GF-D8 (cell line): ENCODE data around the gene OPRM1.
"Not testable (repeated sequence)": the region's sequence is repeated elsewhere in the genome, so short reads cannot be mapped to it uniquely, and the experiment has no call there.

Source experiments
- DNase-seq: peaks from one replicate; lab custom pipeline; 2025; lab: John Stamatoyannopoulos, UW

Gene OPRM1

DNA sequence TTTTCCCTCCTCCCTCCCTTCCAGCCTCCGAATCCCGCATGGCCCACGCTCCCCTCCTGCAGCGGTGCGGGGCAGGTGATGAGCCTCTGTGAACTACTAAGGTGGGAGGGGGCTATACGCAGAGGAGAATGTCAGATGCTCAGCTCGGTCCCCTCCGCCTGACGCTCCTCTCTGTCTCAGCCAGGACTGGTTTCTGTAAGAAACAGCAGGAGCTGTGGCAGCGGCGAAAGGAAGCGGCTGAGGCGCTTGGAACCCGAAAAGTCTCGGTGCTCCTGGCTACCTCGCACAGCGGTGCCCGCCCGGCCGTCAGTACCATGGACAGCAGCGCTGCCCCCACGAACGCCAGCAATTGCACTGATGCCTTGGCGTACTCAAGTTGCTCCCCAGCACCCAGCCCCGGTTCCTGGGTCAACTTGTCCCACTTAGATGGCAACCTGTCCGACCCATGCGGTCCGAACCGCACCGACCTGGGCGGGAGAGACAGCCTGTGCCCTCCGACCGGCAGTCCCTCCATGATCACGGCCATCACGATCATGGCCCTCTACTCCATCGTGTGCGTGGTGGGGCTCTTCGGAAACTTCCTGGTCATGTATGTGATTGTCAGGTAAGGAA is at the start of gene OPRM1:
Gene OPRM1, plus strand, starts transcription at position 10 of the 612 bp plus-strand sequence. Its CDS starts 305 bp downstream, at position 315.
- DNase-seq, result no peak

DNA sequence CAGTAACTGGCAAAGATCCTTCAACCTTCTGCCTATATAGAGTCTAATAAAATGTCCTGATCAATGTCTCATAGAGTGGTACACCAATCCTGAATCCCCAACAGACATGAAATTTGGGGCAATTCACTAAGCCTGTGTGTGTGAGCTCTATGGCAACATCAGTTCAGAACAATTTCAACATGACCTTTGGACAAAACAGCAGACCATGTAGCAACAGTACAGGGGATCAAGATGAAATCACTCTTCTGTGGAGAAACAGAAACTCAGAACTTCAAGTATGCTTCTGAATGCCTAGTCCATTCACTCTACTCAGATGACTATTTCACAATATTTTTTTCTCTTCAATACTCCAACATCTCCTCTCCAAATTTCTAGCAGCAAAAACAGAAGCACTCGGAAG is 49.1 kb upstream of the OPRM1 start:
- no peak for DNase-seq

DNA sequence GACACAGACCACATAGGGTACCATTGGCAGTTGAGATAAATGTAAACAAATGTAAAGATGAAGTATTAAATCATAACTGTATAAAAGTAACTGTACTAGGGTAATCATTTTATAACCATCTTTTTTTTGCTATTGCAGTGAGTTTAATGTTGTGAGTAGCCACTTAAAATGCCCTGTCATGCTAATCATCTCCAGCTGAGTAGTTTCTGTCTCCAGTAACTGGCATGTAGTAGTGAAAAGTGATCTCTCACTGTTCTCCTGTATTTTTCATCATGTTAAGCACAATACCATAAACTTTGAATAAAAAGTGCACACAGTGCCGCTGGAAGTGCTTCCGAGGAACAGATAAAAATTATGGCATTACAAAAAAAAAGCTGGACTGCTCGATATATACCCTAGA is 45.0 kb upstream of the OPRM1 start:
- no peak for DNase-seq

DNA sequence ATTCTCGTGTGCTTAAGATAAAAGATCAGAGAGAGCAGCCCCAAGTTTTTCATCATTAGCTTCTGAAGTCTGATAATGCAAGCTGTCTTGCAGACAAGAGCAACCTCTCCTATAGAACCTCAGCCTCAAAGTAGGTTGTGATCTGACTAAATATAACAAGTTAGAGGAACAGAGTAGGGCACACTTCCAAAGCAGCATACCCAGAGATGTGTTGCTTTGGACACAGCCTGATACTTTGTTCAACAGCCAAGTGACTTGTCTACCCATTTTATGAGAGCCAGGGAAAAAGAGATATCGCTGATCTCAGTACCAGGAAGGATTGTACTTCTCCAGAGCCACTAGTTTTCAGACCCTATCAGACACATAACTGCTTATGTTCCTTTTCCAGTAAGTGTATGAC is 44.2 kb upstream of the OPRM1 start:
- no peak for DNase-seq

DNA sequence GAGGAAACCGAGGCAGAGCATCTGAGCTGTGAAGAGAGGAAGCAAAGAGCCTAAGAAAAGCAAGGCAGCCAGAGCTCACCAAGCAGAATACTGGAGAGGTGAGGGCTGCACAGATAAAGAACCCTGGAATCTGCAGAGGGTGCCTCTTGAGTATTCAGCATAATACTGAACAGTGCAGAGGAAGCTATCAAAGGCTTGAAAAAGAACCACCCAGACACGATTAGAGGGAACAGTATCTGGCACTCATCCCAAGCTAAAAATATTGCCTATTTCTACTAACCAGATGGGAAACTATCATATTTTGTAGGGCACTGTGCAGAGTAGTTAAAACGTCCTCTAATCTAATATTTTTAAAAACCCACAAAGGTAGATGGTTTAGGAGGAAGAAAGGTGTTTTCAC is 41.8 kb upstream of the OPRM1 start:
- DNase-seq, result no peak

DNA sequence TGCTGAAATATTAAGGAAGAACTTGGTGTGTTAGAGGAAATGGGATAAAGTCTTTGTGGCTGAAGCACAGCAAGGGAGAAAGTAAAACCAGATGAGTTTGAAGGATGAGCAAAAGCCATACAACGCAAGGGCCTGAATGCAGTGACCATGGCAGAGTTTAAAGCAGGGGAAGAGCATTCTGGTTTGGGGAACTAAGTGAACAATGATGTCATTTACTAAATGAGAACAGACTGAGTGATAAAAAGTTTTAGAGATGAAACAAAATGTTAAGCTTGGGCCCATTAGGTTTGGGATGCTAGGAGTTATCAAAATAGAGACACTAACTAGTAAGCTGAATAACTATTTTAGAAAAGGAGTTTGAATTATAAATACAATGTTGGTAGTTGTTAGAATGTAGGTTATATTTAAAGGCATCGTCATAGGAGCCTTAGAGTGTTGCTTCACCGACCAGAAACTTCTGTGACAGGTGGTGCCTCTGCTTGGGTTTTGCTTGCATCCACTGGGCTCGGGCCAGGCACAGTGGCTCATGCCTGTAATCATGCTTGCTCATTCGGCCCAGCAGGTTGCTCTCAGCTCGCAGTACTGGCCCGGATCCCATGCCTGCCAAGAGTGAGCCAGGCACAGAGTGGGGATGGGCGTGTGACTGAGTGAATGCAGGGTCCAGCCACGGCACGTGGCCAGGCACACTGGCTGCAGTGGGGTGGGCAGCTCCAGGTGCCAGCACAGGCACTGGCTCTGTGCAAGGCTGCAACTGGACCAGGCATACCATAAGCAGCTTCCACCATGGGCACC is 37.4 kb upstream of the OPRM1 start:
- DNase-seq, result no peak

DNA sequence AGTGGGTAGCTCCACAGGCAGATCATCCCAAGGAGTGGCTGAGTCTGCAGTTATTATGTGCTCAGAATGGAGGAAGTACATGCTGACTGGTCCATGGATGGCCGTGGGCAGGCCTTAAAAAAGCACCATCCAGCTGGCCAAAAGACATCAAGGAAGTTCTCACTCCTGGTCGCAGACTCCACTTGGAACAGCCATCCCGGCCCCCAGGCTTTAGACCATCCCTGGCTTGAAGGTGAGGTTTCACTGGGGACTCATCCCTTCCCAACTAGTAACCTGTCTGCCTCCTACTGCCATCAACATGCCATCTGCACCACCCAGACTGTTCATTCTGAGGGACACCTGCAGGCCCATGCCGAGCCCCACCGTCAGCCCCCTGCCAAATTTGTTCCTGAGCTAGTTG is 36.1 kb upstream of the OPRM1 start:
- DNase-seq, result no peak

DNA sequence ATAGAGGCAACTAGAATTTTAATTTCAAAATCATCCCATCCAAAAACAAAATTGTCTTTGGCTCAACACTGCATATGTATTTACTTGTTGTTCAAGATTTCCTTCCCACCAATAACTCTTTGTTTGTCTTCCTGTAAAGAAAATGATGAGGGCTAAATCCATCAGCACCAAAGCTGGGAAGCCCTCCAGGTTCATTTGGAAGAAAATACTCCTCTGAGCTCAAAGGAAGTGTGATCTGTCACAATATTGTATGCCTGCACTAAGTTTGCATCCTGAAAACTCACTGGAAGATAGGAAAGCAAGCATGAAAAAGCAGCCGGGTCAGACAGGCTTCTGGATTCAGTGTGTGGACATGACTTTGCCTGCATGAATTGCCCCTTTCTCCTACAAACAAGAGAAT is 28.7 kb upstream of the OPRM1 start:
- DNase-seq, result no peak

DNA sequence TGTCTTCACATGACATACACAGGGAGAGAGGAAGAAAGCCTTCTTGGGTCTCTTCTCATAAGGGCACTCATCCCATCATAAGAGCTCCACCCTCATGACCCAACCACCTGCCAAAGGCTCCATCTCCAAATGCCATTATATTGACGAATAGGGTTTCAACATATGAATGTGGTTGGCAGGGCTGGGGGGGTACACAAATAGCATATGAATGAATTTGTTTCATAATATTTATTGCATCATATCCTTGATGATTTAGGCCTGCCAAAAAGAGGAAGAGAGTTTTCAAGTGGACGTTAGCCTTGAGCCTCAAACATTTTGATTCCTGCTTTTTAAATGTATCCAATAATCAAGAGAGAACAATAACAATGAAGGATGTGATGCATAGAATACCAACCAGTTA is 26.2 kb upstream of the OPRM1 start:
- peak; percentile 29 for DNase-seq

DNA sequence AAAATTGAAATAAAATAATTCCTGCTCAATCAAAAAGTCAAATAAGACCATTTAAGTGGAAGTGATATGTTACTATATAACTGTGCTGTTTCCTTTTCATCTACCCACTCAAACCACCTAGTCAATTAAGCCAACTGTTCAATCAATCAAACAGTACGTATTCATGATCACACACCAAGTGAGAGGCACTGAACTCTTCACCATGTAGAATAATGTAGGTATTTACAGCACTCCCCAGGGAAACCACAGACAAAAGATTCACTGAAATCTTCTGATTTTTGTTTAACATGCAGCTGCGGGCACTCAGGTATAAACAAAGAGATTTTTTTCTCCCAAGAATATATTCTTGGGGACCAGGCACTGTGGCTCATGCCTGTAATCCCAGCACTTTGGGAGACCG is 21.3 kb upstream of the OPRM1 start:
- DNase-seq, result no peak

DNA sequence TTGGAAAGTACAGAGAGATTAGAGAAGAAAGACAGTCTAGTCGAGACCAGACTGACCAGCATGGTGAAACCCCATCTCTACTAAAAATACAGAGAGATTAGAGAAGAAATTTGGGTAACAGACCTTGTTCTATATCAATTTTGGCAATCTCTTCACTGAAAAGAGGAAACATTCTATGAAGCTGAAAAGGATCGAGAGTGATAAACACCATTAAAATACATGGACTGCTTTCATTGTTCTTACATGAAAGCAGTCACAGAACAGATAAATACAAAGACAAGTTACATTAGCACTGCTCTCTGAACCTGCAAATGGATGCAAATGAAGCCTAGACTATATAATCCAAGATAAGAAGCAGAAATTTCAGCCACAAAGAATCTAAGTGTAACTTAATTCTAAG is 8.4 kb upstream of the OPRM1 start:
- no peak for DNase-seq

DNA sequence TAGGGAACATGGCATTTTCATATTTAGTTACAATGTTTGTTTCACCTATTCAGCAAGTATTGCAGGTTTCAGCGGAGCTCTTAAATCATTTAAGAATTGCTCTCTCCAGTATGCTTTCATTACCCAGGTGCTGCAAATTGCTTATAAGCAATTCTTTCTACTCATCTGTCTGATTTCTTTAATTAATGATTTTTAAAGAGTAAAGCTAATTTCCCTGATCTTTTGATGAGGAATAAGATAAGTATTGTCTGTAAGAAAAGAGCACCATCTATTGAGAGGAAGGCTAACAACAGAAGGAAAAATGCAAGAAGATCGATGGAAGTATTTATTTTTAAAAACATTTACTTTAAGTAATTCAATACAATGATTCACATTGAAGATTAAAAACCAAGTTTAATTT is 2.0 kb downstream of the OPRM1 start:
- no peak for DNase-seq

DNA sequence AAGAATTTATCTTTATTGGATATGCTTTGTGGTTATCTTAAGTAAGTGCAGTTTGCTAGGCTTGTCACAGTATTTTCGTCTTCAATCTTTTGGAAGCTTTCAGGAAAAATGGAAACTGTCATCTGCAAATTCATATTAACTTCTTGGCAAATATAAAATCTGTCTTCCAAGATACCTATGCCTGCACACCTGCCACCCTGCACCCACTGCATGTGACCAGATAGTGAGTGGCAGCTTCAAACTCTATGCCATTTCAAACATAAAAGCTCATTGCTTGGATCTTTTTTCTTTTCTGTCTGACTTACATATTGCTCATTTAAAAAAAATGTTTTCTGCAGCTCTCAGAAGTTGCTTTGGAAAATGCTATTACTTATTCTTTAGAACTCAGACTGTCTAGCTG is 14.1 kb downstream of the OPRM1 start:
- DNase-seq, result no peak

DNA sequence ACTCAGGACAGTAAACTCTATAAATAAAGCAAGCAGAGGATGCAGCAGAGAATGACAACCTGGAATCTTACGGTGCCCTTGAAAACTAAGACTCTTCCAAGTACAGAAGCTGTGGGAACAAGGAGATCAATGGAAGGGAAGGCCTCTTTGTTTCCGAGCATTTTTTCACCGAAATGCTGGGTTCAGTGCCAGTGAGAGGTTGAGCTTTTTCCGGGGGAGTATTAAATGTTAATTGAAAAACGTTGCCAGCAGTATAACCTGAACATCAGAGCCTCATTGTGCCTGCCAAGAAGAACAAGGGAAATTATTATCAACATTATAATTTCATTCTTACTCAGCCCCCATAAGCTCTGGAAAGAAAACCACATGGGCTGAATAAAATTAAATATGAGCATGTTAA is 17.5 kb downstream of the OPRM1 start:
- DNase-seq, result no peak

DNA sequence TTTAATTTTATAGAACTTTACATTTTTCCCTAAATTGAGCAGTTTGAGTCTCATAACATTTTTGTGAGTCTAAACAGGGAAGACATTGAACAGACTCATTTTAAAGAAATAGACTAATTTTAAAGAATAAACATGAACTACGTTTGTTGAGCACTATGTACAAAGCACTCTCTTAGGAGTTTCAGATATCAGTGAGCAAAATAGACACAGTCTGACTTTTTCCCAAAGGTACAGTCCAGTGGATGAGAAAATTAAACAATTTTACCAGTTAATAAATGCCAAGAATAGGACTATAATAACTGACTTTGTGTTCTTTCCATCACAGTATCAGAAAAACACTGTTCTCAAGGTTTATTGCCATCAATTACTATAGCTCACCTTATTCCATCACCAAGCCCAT is 18.1 kb downstream of the OPRM1 start:
- no peak for DNase-seq

DNA sequence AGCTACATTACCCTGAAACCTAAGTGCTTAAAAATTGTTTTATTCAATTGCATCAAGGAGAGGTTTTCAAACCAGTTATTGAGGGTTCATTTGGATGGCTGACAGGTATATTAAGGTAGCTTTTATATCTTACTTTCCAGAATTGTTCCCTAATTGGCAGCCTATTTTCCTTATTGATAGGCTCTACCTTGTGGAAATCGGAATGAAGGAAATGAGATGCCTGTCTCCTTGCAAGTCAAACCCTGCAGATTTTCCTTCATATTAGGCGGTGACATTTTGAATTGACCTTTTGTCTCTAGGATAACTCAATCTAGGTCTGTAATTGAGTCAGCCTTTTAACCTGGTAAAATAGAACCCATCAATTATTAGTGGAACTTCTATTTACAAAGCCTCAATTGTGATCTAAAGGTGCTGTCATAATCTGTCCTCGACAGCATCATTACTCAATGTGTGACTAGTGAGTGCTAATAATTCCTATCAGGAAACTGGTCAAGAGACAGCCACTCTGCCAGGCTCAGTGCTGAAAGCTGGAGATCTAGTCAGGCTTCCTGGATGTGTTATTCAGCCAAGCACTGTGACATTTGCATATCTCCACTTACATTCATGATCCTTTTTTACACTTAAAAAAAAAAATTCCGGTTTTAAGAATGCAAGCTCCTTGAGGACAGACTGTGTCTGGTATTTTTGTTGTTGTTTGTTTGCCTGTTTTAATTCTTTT is 20.1 kb downstream of the OPRM1 start:
- no peak for DNase-seq

DNA sequence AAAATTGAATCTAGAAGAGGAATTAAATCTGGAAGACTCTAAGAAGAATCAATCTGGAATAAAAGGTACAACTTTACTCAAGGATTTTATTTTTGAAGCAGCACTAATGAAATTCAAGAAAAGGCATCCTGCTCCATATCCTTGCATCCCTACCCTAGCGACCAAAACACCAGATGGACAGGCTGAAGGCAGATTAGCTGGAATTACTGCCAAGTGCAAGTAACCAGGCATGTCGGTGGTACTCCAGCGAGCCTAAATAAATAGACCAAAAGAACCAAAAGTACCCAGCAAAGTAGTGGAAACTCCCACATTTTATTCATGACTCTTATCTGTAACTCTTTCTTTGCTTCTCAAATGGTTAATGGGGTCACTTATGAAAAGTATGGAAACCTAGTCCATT is 21.0 kb downstream of the OPRM1 start:
- no peak for DNase-seq

DNA sequence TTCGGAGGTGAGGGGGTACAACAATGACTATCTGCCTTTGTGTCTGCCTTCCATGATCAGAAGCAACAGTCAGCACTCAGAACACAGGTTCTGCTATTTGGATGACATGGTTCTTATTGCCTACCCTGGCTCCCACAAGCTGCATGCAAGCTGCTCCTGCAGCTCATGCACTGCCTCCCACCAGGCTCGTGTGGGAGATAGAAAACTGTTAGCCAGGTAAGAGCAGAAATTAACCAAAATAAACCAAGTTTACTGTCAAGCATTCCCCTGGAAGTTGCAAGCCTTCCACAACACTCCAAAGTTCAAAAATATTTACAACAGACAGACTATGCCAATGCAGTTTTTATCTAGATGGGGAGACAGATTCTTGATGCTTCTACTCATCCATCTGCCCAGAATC is 31.0 kb downstream of the OPRM1 start:
- DNase-seq, result no peak

DNA sequence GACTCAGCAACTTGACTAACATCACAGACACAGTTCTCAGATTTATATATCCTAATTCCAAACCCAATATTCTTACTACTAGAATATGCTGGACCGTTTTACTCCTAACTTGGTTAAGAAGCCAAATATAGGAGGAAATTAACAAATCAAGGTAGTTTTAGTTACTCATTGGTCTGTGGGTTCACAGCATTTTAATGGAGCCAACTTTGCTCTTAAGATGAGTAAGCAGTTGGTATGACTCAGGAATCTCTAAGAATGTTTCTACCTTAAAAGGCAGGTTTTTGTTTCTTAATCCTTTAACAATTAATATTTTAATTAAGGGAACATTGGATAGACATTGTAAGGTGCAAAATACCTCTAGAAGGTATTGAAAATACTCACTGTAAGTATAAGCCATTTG is 31.6 kb downstream of the OPRM1 start:
- no peak for DNase-seq

DNA sequence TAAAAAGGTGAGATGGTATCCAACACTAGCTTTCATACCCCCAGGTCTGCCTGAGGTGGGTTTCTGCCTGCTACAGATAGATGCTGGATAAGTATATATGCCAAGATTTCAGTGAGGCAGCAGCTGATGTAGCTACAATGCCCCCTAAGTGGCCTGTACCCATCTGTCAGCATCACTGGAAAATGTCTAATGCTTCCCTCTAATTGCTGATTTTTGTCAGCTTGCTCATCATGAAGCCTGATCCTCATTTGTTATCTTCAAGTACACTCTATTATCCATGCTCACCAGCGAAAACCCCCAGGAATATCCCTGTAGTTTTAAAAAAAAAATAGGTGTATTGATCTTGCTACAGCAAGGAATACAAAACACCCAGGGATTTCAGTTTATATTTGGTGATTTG is 32.2 kb downstream of the OPRM1 start:
- DNase-seq, result no peak

DNA sequence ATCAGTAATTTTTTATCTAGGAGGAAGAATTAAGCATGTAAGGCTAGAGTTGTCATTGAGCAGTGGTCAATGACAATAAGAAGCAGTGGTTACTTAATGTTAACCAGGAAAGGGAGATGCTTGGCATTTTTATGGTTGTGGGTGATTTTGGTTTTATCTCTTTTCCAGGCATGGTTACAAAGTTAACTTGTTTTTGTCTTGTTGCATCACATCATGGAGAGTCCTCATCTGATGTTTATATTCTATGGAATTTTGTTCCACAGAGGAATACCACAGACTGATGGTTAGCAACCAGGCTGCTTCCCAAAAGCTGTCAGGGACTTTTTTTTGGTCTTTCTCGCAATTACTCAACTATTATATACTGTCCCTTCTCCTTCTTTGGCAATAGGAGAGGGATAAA is 32.7 kb downstream of the OPRM1 start:
- DNase-seq, result no peak

DNA sequence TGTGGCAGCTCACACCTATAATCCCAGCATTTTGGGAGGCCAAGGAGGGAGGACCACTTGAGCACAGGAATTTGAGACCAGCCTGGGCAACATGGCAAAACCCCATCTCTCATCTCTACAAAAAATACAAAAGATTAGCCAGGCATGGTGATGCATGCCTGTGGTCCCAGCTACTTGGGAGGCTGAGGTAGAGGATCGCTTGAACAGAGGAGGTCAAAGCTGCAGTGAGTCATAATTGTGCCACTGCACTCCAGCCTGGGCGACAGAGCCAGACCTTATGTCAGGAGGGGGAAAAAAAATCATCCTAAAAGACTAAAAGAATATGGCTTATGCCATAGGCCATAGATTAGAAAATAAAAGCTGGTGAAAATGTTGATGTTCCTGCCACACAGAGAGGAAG is 39.6 kb downstream of the OPRM1 start:
- not testable (repeated sequence) for DNase-seq

DNA sequence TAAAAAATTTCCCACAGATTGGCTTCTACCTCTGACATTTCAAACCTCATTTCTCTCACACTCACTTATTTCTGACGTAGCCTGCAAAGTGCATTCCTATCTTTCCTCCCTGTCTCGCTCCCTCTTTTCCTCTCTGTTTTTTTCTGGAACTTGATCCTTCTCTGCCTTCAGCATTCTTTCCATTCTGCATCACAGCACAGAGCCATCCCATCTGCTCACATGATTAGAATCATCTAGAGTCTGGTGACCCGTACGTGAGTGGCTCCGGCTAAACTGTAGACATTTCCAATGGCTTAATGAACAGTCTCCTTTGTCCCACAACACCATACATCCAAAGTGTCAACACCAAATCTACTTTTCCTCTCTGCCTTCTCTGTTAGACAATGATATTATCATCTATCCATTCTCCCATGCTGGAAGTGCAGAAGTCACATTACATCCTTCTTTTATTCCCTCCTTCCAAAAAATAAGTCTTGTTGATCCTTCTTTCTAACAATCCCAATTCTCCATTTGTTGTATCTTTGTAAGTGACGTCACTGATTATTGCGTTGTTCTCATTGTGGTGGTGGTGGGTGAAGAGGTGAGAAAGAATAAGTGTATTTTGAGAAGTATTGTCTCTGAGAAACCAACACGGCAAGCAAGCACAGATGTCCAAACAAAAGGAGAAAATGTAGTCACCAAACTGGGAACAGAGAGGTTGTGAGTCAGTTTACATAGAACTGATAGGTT is 41.6 kb downstream of the OPRM1 start:
- DNase-seq, result no peak
